K562 (cell line): Measurements from ENCODE around the gene STK4. TPM values are rescaled to one million over a fixed set of nuclear protein-coding genes. Genes with fewer than 3 reads are reported as not detected.

Source experiments
- ATAC-seq: fragments of 200-7000 bp; cut with Tn5 transposase; 3 replicates; pipeline ENCODE4 v1.9.1; 2020; ENCODE audit warnings: moderate library complexity
- BruUV-seq: library from RNA; stranded (reverse); fragments of 400-500 nt; replicated peaks from 2 replicates; lab custom pipeline; 2021; lab: Mats Ljungman, UMichigan
- CTCF ChIA-PET: fragments of 300-600 bp; formaldehyde crosslinking; extraction: SDS; loops from one replicate; lab custom pipeline; 2021; ENCODE audit warnings: low intra/inter-chr PET ratio; lab: Yijun Ruan, JAX
- POLR2A ChIA-PET: fragments of 300-600, 350-650 bp; sonication (Branson Sonifier 250); formaldehyde crosslinking; extraction: SDS; loops from one replicate; lab custom pipeline; 2021; ENCODE audit warnings: antibody characterized with exemption, inconsistent platforms; lab: Yijun Ruan, JAX
- DNase-seq, 4 experiments: peaks; one replicate each; pipeline versions ENCODE4 v3.0.0 to v3.0.0-alpha.2; 2011 to 2018; ENCODE audit warnings: low spot score in 3 of 4, mixed read lengths in 3 of 4; ENCODE audit errors: extremely low read depth in 1 of 4
- FAIRE-seq: peaks from 2 replicates; lab custom pipeline; 2011; peaks lifted over from hg19 to GRCh38; lab: Jason Lieb, UNC
- H2AFZ ChIP-seq: 2 replicates; pipeline ENCODE4 v1.6.0; 2011; ENCODE audit warnings: low read depth, low read length, control low read depth, inconsistent platforms
- H3K27ac ChIP-seq: fragments of 200-600 bp; 3 replicates; pipeline ENCODE4 v1.8.0; 2011; ENCODE audit warnings: low read depth, mild to moderate bottlenecking, control low read depth, inconsistent platforms, low read length, moderate library complexity, mixed read lengths; ENCODE audit errors: extremely low read depth
- H3K27me3 ChIP-seq, 2 experiments: fragments of 300-600 bp in 1 of 2; 2 replicates in 1 of 2; 3 replicates in 1 of 2; pipeline versions ENCODE4 v1.6.0 to v1.8.0; 2011; ENCODE audit warnings: inconsistent platforms in 2 of 2, low read length in 2 of 2, mild to moderate bottlenecking in 1 of 2, mixed read lengths in 1 of 2, moderate library complexity in 1 of 2; ENCODE audit not compliant: control insufficient read depth in 2 of 2, insufficient read depth in 2 of 2
- H3K36me3 ChIP-seq: fragments of 300-600 bp; 3 replicates; pipeline ENCODE4 v1.8.0; 2011; ENCODE audit warnings: mild to moderate bottlenecking, low read length, inconsistent platforms; ENCODE audit not compliant: control insufficient read depth, insufficient read depth
- H3K4me1 ChIP-seq, 2 experiments: fragments of 200-600 bp in 1 of 2; replicated peaks in 1 of 2; 2 replicates in 1 of 2; 3 replicates in 1 of 2; pipeline versions ENCODE4 v1.5.1 to v1.8.0; 2011; ENCODE audit warnings: inconsistent platforms in 2 of 2, low read length in 2 of 2, mild to moderate bottlenecking in 1 of 2, mixed read lengths in 1 of 2, moderate library complexity in 1 of 2; ENCODE audit not compliant: control insufficient read depth in 2 of 2, insufficient read depth in 2 of 2
- H3K4me2 ChIP-seq: 2 replicates; pipeline ENCODE4 v1.6.1; 2011; ENCODE audit warnings: low read length, control low read depth, inconsistent platforms, mixed read lengths; ENCODE audit not compliant: insufficient read depth
- H3K4me3 ChIP-seq: fragments of 200-600 bp; sonication (generic), shearing (Covaris generic); 2 replicates; pipeline ENCODE4 v1.5.1; 2016; ENCODE audit warnings: control low read depth, inconsistent platforms
- H3K79me2 ChIP-seq: fragments of 200-600 bp; 3 replicates; pipeline ENCODE4 v1.8.0; 2011; ENCODE audit warnings: low read length, inconsistent platforms; ENCODE audit not compliant: control insufficient read depth, insufficient read depth
- H3K9ac ChIP-seq, 2 experiments: 2 replicates each; pipeline versions ENCODE4 v1.6.0 to v1.6.1; 2011; ENCODE audit warnings: low read depth in 2 of 2, low read length in 2 of 2, control low read depth in 1 of 2, inconsistent platforms in 1 of 2, mild to moderate bottlenecking in 1 of 2, mixed read lengths in 1 of 2; ENCODE audit not compliant: insufficient read depth in 1 of 2
- H3K9me1 ChIP-seq: one replicate; pipeline ENCODE4 v1.6.0; 2011; ENCODE audit warnings: inconsistent platforms, mild to moderate bottlenecking, low read length, moderate library complexity; ENCODE audit not compliant: control insufficient read depth, insufficient read depth
- H3K9me3 ChIP-seq: replicated peaks from 2 replicates; pipeline ENCODE4 v1.5.1; 2011; ENCODE audit warnings: low read depth, low read length, inconsistent platforms; ENCODE audit not compliant: control insufficient read depth, insufficient read depth
- H4K20me1 ChIP-seq: replicated peaks from 2 replicates; pipeline ENCODE4 v1.6.1; 2011; ENCODE audit warnings: low read length, inconsistent platforms, mixed read lengths; ENCODE audit not compliant: control insufficient read depth, insufficient read depth
- CBFB ChIP-seq: sonication (generic); formaldehyde crosslinking; IDR thresholded peaks from 2 replicates; pipeline ENCODE4 v1.4.0; 2020; ENCODE audit warnings: mild to moderate bottlenecking, missing genetic modification reagents
- CREB3 ChIP-seq: fragments of 450-650 bp; conservative IDR thresholded peaks from 2 replicates; pipeline ENCODE4 v1.6.1; 2016; ENCODE audit warnings: missing genetic modification characterization, low read depth, mild to moderate bottlenecking, missing compliant biosample characterization, moderate library complexity
- DIDO1 ChIP-seq: fragments of 450-650 bp; IDR thresholded peaks from 2 replicates; pipeline ENCODE4 v1.6.1; 2016; ENCODE audit warnings: low read depth, missing biosample characterization, missing genetic modification characterization
- PBX2 ChIP-seq, 2 experiments: IDR thresholded peaks in 1 of 2; conservative IDR thresholded peaks in 1 of 2; 2 replicates each; pipeline ENCODE4 v1.6.1; 2016; ENCODE audit warnings: low read depth in 2 of 2, mild to moderate bottlenecking in 1 of 2, missing compliant biosample characterization in 1 of 2, missing genetic modification characterization in 1 of 2, moderate library complexity in 1 of 2
- SMARCA5 ChIP-seq: fragments of 450-650 bp; IDR thresholded peaks from 2 replicates; pipeline ENCODE4 v1.6.1; 2016
- TCFL5 ChIP-seq: fragments of 250-450 bp; sonication (Bioruptor Pico); conservative IDR thresholded peaks from 2 replicates; pipeline ENCODE4 v1.6.1; 2021; ENCODE audit warnings: mild to moderate bottlenecking, moderate library complexity, matching md5 sums
- WGBS: fragments of 100-300 bp; shearing (Covaris generic); methylation state at CpG from one replicate; pipeline ENCODE4 v1.1.6; 2016; ENCODE audit warnings: low coverage, mixed read lengths; ENCODE audit not compliant: insufficient coverage; ENCODE audit errors: missing lambda C conversion rate; 5-methylcytosine and 5-hydroxymethylcytosine counted together
- in situ Hi-C: fragments of 300-500 bp; cut with MboI; formaldehyde crosslinking; loops from 4 replicates; pipeline ENCODE4 v1.15.0; 2018; ENCODE audit warnings: inconsistent platforms, mixed read lengths
- intact Hi-C: fragments of 100-400 bp; cut with micrococcal nuclease; formaldehyde crosslinking; loops from 2 replicates; pipeline ENCODE4 v1.14.2; 2022
- polyA plus RNA-seq, 8 experiments: library from polyadenylated mRNA; depleted of rRNA in 4 of 8; stranded (reverse) in 5 of 8; unstranded in 3 of 8; fragments of >200 nt; fragmentation: Nextera tagmentation in 2 of 8; fragmentation: Illumina TruSeq in 1 of 8; extraction: Ambion mirVana in 2 of 8; extraction: Trizol in 1 of 8; gene quantifications; 2 replicates each; pipeline versions ENCODE4 v1.2.1 to v1.2.3, GENCODE V29; 2011 to 2014; ENCODE audit warnings: inconsistent platforms in 1 of 8, missing spikeins in 1 of 8
- total RNA-seq, 7 experiments: library from RNA; depleted of rRNA in 6 of 7; stranded (reverse); fragments of >200 nt in 6 of 7; fragmentation: Illumina TruSeq in 2 of 7; extraction: Trizol in 2 of 7; gene quantifications; 2 replicates each; pipeline versions ENCODE4 v1.2.1 to v1.2.3, GENCODE V29; 2011 to 2021; ENCODE audit warnings: low replicate concordance in 1 of 7

Gene STK4
- total and polyA plus RNA-seq, 9 of the 15 experiments (the other 6 are each of a cell fraction or from before 2014, with no cell fraction given) = 11.9 to 30.6 (median 22.2) TPM

GRCh38 chr20:45067087-45067486 is 100.8 kb downstream of the STK4 start:
- FAIRE-seq (no peak), DNase-seq (no peak), ATAC-seq (no peak)
- ChIA-PET POLR2A (interaction anchor here (0.6 to 1.5 kb wide), 3 partner anchors 26 to 171 kb away, joined by 3 to 6 read pairs (median 4); no protein-coding TSS in a partner anchor), CTCF (no interaction called here)
- Histone ChIP-seq H3K4me3 (no peak overlapping the region), H3K9me3 (no peaks in the 10 kb centered on the region), H2AFZ (no peak overlapping the region), H3K79me2 (no peaks in the 10 kb centered on the region), H4K20me1 (0 out of 2 replicates have a peak, but pooled peaks cover 7% of the 10 kb centered on the region), H3K9ac (no peak overlapping the region), H3K9me1 (no peaks in the 10 kb centered on the region), H3K27me3 (no peaks in the 10 kb centered on the region), H3K4me1 (peaks cover 2 to 15% of the 10 kb centered on the region in 2 experiments; a peak in 4 of 5 replicates), H3K4me2 (no peak overlapping the region), H3K36me3 (peaks cover 17% of the 10 kb centered on the region), H3K27ac (no peak overlapping the region)
- intact Hi-C loops (no loop called here), in situ Hi-C loops (no loop called here)
- TF ChIP-seq SMARCA5 (no peak), CBFB (CRISPR knock-in tag) (no peak), TCFL5 (CRISPR knock-in tag) (no peak), DIDO1 (tag) (no peak)
- 79% methylated on average over 4 of the region's 4 CpGs for WGBS
- BruUV-seq = no TSS peak

- POLR2A ChIA-PET = interaction anchor here (0.6 to 1.5 kb wide), 4 partner anchors 18 to 170 kb away, joined by 3 to 6 read pairs (median 4); no protein-coding TSS in a partner anchor
- FAIRE-seq = no peak
Measured at GRCh38 chr20:45067558-45067957, 101.2 kb downstream of the STK4 start.

More at GRCh38 chr20:45067558-45067957, 101.2 kb downstream of the STK4 start:
- H3K27me3 ChIP-seq = no peaks in the 10 kb centered on the region
- CTCF ChIA-PET = no interaction called here
- BruUV-seq = no TSS peak
- no peak overlapping the region for H3K9ac ChIP-seq
- H3K36me3 ChIP-seq = peaks cover 15% of the 10 kb centered on the region
- peaks cover 2 to 15% of the 10 kb centered on the region in 2 experiments; a peak in 4 of 5 replicates for H3K4me1 ChIP-seq
- no peak for DNase-seq
- in situ Hi-C loops (no loop called here), intact Hi-C loops (no loop called here)
- no peaks in the 10 kb centered on the region for H3K9me1 ChIP-seq
- H3K27ac ChIP-seq = no peak overlapping the region
- no peak for ATAC-seq
- WGBS = 49% methylated on average over 2 of the region's 2 CpGs
- H3K4me3 ChIP-seq = no peak overlapping the region
- no peaks in the 10 kb centered on the region for H3K9me3 ChIP-seq
- TF ChIP-seq CREB3 (no peak), PBX2 (CRISPR knock-in tag; IDR thresholded peaks at IDR 0.05; ENCODE audit: low read depth) (no peak), PBX2 (tag; conservative IDR thresholded peaks at IDR 0.05; ENCODE audit: low read depth) (peak; percentile 57)
- no peaks in the 10 kb centered on the region for H3K79me2 ChIP-seq
- H3K4me2 ChIP-seq = no peak overlapping the region
- H4K20me1 ChIP-seq = 0 out of 2 replicates have a peak, but pooled peaks cover 7% of the 10 kb centered on the region
- H2AFZ ChIP-seq = no peak overlapping the region
